GM12801 (cell line): ENCODE results near the gene OR52E4.

ENCODE experiments used
- CTCF ChIP-seq: IDR thresholded peaks from one replicate; pipeline ENCODE4 v1.5.1; 2011; ENCODE audit warnings: control low read depth; ENCODE audit not compliant: insufficient read length; ENCODE audit errors: extremely low read depth

Gene OR52E4

GRCh38 chr11:5880329-5880728 is at the start of gene OR52E4:
OR52E4 (plus strand) TSS chr11:5880629; CDS start chr11:5884293, 3,664 bp downstream.
- no peak for TF ChIP-seq CTCF

DNA sequence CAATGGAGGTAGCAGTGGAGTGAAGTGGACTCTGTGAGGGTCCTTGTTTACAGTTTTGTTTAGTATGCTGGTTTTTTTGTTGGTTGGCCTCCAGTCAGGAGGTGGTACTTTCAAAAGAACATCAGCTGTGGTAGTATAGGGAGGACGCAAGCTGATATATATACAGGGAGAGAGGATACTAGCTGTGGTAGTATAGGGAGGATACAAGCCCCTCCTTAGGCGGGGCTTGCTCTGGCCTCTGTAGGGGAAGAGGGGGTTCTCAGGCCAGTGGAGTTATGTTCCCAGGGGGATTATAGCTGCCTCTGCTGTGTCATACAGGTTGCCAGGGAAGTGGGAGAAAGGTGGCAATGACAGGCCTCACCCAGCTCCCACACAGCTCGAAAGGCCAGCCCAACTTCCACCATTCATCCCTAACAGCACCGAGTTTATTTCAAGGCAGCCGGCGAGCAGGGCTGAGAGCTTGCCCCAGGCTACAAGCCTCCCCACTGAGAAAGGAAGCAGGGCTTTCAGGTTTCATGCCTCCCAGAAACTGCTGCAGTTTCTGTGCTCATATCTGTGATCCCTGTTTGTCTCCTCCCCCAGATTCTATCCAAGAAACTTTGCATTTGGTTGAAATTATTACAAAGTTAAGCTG is 49.1 kb upstream of the OR52E4 start:
- no peak for TF ChIP-seq CTCF

DNA sequence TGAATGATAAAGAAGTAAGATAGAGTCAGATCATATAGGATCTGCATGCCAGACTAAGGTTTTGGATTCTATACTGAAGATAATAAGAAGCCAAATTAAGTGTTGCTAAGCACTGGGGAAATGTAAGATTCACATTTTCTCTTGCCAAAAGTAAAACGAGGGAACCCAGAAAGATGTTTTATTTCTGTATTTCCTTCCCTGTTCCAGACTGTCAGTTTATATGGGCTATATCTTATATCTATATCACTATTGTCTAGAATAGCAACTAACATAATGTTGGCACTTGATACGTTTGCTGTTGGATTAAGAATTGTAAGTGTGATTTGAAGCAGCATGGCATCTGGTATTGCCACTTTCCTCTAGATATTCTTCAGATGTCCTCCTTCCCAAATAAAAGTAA is 47.0 kb upstream of the OR52E4 start:
- no peak for TF ChIP-seq CTCF

- no peak for TF ChIP-seq CTCF
Observed at GRCh38 chr11:5837695-5838094, 42.7 kb upstream of the OR52E4 start.

- no peak for TF ChIP-seq CTCF
Observed at GRCh38 chr11:5841797-5842196, 38.6 kb upstream of the OR52E4 start, which contains the start of gene OR52E6. OR52E6 (minus strand) TSS chr11:5841897; CDS start chr11:5841897, 0 bp downstream.

DNA sequence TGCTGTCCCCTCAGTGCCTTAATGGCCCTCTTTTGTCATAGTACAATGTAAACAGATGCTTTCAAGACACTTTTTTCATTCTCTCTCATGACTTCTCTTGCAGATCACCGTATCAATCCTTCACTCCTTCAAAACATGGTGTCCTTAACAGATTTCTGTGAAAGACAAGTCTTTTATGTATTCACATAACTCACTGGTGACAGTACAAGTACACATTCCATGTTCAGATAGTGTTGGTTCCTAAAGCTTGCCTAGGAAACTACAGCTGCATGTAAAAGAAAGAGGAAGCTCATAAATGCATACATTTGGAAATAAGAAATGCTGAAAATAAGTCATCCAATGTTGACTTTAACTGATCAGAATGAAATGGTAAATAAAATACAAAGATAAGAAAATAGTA is 33.7 kb upstream of the OR52E4 start:
- TF ChIP-seq CTCF: no peak

DNA sequence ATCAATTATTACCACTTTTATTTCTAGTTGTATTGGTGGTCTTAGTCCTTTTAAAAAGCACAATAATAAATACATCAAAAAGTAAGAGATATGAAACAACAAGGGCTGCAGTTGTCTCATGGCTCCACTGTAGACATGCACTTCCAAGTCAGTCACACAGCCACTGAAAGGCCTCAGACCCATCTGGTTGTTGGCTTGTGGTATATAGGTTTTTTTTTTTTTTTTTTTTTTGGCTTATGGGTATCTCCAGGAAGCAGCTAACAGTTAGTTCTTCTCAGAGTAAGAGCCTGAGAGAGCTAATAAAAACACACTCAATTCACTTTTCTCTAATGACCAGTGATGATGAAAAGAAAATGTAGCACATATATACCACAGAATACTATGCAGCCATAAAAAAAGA is 32.7 kb upstream of the OR52E4 start:
- TF ChIP-seq CTCF: no peak
